ENCODE measurements around the gene C20orf204.

DNA sequence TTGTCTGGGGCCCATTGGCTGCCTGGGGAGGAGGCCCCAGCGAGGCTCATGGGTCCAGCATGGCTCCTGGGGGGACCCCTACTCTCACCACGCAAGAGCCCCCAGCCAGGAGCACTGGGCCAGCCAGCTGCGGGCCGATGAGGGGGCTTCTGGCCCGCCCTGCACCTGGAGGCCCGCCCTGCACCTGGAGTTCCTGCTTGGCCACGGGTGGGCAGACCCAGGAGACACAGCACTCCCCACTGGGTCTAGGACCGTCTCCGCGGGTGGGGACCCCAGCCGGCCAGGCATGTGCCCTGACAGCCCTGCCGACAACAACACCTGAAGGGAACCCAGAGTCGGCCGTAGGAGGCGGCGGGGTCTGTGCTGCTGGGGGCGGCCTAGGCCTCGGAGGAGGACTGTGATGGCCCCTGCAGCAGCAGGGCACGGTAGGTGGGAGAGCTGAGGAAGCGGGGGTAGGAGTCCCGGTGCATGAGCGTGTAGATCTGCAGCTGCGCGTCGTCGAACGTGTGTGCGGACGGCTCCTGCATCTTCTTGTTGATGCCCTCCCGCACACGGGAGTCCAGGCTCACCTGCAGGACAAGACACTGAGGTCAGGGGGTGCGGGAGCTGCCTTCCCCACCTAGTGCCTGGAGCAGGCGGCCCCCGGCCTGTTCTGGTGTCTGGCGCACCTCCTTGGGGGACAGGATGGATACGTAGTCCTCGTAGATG is 37.6 kb downstream of the C20orf204 start:
- TF ChIP-seq, protein P1, sequence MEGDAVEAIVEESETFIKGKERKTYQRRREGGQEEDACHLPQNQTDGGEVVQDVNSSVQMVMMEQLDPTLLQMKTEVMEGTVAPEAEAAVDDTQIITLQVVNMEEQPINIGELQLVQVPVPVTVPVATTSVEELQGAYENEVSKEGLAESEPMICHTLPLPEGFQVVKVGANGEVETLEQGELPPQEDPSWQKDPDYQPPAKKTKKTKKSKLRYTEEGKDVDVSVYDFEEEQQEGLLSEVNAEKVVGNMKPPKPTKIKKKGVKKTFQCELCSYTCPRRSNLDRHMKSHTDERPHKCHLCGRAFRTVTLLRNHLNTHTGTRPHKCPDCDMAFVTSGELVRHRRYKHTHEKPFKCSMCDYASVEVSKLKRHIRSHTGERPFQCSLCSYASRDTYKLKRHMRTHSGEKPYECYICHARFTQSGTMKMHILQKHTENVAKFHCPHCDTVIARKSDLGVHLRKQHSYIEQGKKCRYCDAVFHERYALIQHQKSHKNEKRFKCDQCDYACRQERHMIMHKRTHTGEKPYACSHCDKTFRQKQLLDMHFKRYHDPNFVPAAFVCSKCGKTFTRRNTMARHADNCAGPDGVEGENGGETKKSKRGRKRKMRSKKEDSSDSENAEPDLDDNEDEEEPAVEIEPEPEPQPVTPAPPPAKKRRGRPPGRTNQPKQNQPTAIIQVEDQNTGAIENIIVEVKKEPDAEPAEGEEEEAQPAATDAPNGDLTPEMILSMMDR (conservative IDR thresholded peaks at IDR 0.05 in 1 of 2, IDR thresholded peaks at IDR 0.05 in 1 of 2; ENCODE audit: extremely low read depth in 1 of 2, insufficient read depth in 1 of 2, low read depth in 1 of 2, low read length in 2 of 2) = no peak
- no peak for TF ChIP-seq EZH2 (IDR thresholded peaks at IDR 0.05; ENCODE audit: borderline replicate concordance, low read length)
